ENCODE results near the gene NUP42.
"Not testable (repeated sequence)": the region's sequence is repeated elsewhere in the genome, so short reads cannot be mapped to it uniquely, and the experiment has no call there.

Gene NUP42, protein sequence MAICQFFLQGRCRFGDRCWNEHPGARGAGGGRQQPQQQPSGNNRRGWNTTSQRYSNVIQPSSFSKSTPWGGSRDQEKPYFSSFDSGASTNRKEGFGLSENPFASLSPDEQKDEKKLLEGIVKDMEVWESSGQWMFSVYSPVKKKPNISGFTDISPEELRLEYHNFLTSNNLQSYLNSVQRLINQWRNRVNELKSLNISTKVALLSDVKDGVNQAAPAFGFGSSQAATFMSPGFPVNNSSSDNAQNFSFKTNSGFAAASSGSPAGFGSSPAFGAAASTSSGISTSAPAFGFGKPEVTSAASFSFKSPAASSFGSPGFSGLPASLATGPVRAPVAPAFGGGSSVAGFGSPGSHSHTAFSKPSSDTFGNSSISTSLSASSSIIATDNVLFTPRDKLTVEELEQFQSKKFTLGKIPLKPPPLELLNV

GRCh38 chr7:23181684-23182553, at the start of gene NUP42:
Gene NUP42, plus strand, starts transcription at chr7:23182048. Its CDS starts 38 bp downstream, at chr7:23182086.
- peak; percentile 93 for DNase-seq

DNA sequence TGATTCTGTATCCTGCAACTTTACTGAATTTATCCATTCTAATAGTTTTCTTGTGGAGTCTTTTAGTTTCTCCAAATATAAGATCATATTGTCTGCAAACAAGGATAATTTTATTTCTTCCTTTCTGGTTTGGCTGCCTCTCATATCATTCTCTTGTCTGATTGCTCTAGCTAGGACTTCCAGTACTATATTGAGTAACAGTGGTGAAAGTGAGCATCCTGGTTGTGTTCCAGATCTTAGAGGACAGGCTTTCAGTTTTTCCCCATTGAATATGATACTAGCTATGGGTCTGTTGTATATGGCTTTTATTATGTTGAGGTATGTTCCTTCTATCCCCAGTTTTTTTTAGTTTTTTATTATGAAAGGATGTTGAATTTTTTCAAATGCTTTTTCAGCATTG, 48.1 kb upstream of the NUP42 start:
- DNase-seq, result no peak

DNA sequence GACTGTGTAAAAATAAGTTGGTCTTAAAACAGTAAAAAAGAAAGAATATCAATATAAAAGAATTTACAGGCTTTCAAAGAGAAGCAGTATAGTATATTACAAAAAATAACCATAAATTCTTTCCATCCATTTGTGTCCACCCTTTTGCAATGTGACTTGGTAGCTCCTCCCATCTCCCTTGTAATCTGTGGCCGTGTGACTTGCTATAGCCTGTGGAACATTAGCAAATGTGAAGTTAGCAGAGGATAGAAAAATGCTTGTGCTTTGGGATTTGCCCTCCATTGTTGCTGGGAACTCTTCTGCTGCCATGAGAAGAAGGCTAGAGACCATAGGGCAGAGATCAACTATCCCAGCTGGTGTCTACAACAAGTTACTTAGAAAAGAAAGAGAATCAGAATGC, 46.1 kb upstream of the NUP42 start:
- DNase-seq, result no peak

GRCh38 chr7:23136216-23136615, 45.6 kb upstream of the NUP42 start:
- DNase-seq, result no peak

- no peak for DNase-seq
Measured at GRCh38 chr7:23157679-23158078, 24.2 kb upstream of the NUP42 start.

DNA sequence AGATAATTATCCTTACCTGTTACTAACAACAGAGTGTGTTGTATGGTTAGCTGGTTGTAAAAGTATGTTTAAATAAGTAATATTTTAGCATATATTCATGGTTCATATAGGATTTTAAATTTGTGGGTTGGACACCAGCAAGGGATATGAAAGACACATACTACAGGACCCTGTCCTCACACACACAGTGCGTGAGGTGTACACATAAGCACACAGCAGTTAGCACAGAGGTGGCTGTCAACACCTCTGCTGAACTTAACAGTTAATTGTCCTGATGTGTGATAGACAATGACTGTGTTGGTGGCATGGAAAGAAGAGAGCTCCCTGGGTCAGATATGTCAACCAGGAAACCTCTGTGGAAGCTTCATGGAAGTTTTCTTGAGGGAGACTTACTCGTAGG, 23.3 kb upstream of the NUP42 start:
- DNase-seq, result no peak

DNA sequence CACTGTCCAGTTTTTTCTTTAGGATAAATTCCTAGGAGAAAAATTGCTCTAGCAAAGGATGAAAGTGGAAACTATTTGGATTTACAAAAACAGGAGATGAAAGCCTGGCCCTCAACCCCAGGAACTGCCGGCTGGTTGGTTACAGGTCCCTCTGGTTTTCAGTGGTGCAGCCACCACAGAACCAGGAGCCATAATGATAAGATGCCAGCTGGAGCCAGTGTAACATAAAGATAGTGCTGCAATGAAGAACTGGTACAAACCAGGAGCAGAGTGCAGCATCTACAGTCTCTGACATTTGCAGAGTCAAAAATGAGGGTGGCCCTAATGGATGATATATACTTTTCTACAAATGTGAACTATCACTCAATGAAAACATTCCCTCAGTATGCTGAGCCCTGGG, 20.4 kb upstream of the NUP42 start:
- DNase-seq, result no peak

DNA sequence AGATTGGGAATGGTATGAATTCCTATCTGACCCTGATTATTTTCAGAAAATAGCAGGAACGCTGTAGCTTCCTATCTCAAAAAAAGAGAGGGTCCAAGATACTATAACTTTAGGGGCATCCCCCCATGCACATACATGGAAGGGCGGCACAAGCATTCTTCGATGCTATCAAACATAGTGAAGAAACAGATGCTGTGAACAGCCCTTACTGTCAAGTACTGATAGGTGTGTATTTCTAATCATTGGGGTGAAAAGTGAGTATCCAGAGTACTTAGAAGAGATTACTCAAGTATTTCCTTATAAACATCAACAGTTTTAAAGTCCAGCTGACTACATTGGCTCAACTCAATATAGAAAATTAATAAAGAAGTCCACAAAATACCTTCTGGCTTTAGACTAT, 17.0 kb upstream of the NUP42 start:
- no peak for DNase-seq

DNA sequence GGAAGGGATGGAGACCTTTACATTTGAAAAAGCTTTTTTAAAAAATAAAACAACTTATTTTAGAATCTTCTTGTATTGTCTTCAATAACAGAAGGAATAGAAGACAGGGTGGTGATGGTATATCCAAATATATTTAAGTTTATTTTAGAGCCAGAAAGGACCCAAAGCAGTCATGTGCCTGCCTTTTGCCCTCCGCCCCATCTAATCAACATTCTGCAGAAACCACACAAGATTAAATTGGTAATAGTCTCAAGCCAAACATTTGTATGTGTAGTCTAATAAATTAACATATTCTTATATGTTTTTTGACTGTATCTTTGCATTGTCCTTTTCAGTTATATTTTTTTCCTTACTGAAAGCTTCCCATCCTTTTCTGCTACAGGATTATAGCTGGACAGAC, 16.5 kb upstream of the NUP42 start:
- no peak for DNase-seq

DNA sequence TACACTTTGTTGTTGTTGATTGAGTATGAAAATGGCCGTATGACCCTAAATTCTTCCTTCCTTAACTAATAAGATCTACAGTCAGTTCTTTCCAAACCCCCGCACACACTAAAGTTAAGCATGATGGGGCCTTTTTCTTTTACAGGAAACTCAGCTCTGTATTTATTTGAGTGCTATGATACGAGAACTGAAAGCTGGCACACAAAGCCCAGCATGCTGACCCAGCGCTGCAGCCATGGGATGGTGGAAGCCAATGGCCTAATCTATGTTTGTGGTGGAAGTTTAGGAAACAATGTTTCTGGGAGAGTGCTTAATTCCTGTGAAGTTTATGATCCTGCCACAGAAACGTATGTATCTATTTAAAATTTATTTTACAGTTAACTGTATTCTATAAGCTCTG, 14.2 kb upstream of the NUP42 start:
- no peak for DNase-seq

- no peak for DNase-seq
Measured at GRCh38 chr7:23168111-23168885, 13.6 kb upstream of the NUP42 start.

DNA sequence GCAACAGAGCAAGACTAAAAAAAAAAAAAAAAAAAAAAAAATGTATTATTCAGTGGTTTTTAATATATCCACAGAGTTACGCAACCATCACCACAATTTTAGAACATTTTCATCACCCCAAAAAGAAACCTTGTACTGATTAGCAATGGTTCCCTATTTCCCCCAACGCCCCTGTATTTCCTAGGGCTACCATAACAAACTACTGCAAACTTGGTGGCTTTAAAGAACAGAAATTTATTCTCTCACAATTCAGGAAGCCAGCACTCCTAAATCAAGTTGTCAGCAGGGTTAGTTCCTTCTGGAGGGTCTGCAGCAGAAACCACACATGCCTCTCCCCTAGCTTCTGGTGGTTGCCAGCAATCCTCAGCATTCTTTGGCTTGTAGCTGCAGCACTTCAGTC, 5.9 kb upstream of the NUP42 start:
- no peak for DNase-seq

GRCh38 chr7:23183279-23184012, 1.6 kb downstream of the NUP42 start:
- DNase-seq, result no peak

- DNase-seq, result no peak
Measured at GRCh38 chr7:23184291-23184690, 2.4 kb downstream of the NUP42 start.

DNA sequence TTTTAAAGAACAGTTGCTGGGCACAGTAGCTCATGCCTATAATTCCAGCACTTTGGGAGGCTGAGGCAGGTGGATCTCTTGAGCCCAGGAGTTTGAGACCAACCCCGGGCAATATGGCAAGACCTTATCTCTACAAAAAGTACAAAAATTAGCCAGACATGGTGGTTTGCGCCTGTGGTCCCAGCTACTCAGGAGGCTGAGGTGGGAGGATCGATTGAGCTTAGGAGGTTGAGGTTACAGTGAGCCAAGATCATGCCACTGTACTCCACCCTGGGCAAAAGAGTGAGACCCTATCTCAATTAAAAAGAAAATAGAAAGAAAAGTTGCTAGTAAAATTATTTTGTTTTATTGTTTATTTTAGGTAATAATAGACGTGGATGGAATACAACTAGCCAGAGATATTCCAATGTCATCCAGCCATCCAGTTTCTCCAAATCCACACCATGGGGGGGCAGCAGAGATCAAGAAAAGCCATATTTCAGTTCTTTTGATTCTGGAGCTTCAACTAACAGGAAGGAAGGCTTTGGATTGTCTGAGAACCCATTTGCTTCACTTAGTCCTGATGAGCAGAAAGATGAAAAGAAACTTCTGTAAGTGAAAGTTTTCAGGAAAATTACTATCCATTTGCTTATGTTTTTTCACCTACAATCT, 3.0 kb downstream of the NUP42 start:
- no peak for DNase-seq

DNA sequence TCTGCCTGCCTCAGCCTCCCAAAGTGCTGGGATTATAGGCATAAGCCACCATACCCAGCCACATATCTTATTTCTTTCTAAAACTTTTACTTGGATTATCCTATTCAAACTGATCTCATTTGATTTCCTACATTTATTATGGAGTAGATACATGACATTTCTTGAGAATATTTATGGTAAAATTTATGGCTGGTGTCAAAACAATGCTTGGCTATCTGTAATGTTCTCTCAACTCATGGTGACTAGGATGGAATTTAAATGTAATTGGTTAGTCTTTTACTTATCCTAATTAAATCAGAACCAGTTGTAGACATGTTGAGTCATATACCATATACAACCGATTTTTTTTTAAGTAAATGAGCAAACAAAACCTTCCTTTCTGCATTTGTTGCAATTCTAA, 4.1 kb downstream of the NUP42 start:
- no peak for DNase-seq

GRCh38 chr7:23191022-23191421, 9.2 kb downstream of the NUP42 start:
- no peak for DNase-seq

- DNase-seq, result not testable (repeated sequence)
Measured at GRCh38 chr7:23193650-23194227, 11.9 kb downstream of the NUP42 start.

DNA sequence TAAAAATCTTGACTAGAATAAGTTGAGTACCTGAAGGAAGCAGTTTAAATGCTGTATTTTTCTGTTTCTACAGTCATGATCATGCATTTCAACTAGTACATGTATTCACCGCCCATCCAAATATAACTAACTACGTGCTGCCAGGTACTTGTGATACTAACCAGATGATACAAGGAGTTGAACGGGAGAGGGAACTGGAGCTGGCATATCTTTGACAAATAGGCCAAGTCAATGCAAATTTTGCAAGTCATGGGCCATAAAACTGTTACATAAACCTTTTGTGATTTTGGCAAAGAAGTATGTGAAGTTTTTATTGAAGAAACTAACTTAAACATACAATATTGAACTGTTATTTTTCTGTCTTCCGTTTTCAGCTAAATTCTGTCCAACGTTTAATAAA, 14.5 kb downstream of the NUP42 start:
- no peak for DNase-seq

GRCh38 chr7:23197745-23198144, 15.9 kb downstream of the NUP42 start:
- DNase-seq, result not testable (repeated sequence)

- DNase-seq, result no peak
Measured at GRCh38 chr7:23200331-23200730, 18.5 kb downstream of the NUP42 start.

- no peak for DNase-seq
Measured at GRCh38 chr7:23204241-23204640, 22.4 kb downstream of the NUP42 start.

Data from stimulated activated naive CD4-positive, alpha-beta T cell treated with Interleukin-2 at 50 U/mL for 16 hours (primary cell).